Measurements from ENCODE around the gene PPP2R3A.
"Not testable (repeated sequence)": the region's sequence is repeated elsewhere in the genome, so short reads cannot be mapped to it uniquely, and the experiment has no call there.

The PPP2R3A gene

DNA sequence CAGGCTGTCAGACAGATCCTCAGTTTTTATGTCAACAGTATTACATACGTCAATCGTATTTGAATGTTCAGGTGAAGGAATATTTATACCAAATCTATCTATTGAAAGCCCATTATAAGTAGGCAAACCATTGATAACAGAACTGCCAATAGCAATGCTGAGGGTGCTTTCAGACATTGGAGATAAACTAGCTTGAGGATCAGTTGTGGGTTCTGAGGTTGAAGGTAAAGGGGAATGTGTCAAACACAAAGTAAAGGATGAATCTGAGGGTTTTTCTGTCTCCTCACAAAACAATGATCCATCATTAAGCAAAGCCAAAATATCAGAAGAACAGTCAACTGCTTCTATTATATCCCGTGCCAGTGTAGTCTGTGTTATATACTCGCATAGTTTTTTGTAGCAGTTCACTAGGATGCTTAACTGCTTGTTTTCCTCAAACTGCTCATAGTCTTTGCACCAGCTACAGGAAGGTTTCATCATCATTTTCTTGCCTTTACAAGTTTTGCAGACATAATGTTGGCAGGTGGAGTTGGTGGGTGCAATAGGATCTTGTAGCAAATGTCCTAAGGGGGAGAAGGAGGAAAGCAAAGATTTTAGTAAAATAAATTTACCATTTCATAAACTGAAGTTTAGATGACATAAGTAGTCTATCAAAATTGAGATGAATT is 186.8 kb downstream of the PPP2R3A start:
- DNase-seq (ENCODE audit: low read depth in 2 of 2): no peak

- DNase-seq (ENCODE audit: low read depth in 2 of 2): no peak
Measured at GRCh38 chr3:136152963-136153362, 187.4 kb downstream of the PPP2R3A start.

- DNase-seq (ENCODE audit: low read depth in 2 of 2): no peak
Measured at GRCh38 chr3:136161516-136161915, 196.0 kb downstream of the PPP2R3A start.

DNA sequence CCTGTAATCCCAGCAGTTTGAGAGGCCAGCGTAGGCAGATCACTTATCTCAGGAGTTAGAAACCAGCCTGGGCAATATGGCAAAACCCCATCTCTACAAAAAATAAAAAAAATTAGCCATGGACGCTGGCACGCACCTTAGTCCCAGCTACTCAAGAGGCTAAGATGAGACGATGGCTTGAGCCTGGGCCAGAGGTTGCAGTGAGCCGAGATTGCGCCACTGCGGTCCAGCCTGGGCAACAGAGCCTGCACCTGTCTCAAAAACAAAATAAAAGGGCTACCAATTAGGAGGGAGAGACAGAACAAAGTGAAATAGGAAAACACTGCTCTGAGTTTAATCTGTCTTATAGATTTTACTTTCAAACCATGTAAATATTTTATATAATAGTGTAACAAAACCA is 196.8 kb downstream of the PPP2R3A start:
- DNase-seq (ENCODE audit: low read depth in 2 of 2): no peak

DNA sequence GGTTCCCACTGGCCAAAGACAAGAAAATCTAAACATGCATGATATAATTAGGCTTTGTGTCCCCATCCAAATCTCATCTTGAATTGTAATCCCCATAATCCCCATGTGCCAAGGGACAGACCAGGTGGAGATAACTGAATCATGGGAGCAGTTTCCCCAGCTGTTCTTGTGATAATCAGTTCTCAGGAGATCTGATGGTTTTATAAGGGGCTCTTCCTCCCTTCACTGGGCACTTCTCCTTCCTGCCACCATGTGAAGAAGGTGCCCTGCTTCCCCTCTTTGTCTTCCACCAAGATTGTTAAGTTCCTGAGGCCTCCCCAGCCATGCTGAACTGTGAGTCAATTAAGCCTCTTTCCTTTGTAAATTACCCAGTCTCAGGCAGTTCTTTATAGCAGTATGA is 198.1 kb downstream of the PPP2R3A start:
- not testable (repeated sequence) for DNase-seq (ENCODE audit: low read depth in 2 of 2)

- DNase-seq (ENCODE audit: low read depth in 2 of 2): no peak
Measured at GRCh38 chr3:136166507-136166906, 201.0 kb downstream of the PPP2R3A start.

- DNase-seq (ENCODE audit: low read depth in 2 of 2): not testable (repeated sequence)
Measured at GRCh38 chr3:136168236-136168635, 202.7 kb downstream of the PPP2R3A start.

DNA sequence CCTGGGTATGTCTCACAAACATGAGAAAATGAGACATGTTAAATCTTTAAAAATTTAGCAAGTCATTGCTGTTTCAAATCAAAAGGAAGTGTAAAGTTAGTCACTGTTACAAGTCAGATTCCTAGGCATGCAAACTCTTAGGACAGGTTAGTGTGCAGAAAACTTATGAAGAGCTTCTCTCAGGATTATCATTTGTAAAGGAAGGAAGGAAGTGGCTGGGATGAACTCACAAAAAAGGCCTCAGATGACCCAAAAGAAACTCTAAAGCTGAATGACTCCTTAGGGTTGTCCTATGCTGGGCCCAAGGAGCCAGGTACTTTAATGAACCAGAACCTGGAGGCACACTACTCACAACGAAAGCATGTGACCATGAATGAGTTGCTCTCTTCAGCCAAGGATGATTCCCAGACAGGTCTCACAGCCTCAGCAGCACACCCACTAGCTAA is 205.6 kb downstream of the PPP2R3A start:
- no peak for DNase-seq (ENCODE audit: low read depth in 2 of 2)

DNA sequence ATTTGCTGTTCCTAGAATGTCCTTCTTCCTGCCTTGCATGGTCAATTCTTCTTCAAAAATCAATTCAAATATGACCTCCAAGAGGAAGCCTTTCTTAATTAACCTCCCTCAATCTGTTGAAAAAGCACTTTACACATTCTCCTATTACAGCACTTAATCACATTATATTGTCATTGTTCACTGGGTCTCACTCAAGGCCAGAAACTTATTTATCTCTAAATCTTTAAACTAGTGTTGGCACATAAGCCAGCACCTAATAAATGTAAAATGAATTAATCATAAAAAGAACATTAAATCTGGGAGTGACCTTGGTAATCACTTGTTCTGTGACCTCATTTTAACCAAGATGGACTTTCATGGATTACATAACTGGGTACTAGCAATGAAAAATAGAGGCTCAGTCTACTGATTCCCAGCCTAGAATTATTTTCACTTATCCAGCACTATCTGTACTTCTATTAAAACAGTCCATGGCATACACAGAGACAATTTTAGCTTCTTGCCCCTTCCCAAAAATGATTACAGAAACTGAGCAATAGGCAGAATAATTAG is 208.5 kb downstream of the PPP2R3A start:
- no peak for DNase-seq (ENCODE audit: low read depth in 2 of 2)

DNA sequence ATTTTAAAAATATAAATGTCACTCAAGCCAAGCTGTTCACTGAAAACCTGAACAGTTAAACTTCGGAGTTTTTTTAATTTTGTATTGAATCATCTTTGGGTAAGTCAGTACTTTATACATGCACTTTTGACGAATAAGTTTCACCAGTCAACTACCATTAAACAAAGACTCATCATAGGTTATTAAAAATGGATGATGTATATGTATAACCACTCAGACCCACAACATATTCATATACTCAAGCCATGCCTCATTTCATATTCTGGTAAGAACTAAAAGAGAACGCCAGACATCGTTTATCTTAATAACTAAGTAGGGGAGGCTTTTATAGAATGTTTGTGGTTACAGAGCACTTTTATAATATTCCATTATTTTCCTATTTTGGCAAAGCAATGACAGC is 212.3 kb downstream of the PPP2R3A start:
- no peak for DNase-seq (ENCODE audit: low read depth in 2 of 2)

DNA sequence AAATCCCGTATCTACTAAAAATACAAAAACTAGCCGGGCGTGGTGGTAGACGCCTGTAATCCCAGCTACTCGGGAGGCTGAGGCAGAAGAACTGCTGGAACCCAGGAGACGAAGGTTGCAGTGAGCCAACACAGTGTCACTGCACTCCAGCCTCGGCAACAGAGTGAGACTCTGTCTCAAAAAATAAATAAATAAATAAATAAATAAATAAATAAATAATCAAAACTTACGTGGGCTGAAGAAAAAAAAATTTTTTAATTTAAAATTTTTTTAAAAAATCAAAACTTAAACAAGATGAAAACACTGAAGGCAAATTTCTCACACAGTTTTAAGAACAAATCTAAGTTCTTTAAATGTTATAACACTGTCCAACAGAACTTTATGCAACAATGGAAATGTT is 216.2 kb downstream of the PPP2R3A start:
- no peak for DNase-seq (ENCODE audit: low read depth in 2 of 2)

GRCh38 chr3:136184703-136185102 is 219.2 kb downstream of the PPP2R3A start:
- DNase-seq (ENCODE audit: low read depth in 2 of 2): no peak

DNA sequence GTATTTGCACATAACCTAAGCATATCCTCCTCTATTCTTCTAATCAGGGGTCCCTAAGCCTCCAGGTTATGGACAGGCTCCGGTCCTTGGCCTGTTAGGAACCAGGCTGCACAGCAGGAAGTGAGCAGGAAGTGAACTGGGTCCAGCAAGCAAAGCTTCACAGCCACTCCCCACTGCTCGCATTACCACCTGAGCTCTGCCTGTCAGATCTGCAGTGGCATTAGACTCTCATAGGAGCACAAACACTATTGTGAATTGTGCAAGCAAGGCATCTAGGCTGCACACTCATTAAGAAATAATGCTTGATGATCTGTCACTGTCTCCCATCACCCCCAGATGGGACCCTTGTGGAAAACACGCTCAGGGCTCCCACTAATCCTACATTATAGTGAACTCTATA is 220.8 kb downstream of the PPP2R3A start:
- DNase-seq (ENCODE audit: low read depth in 2 of 2): no peak

DNA sequence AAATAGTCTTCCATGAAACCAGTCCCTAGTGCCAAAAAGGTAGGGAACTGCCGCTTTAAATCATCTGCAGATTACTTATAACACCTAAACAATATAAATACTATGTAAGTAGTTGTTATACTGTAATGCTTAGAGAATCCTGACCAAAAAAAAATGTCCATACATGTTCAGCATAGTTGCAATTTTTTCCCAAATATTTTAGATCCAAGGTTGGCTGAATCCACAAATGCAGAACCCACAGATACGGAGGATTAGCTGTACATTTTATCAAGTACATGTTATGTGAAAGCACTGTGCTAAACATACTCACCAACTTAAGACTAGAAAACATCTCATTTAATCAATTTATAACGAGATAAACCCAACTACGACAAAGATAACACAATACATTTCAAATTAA is 221.3 kb downstream of the PPP2R3A start:
- DNase-seq (ENCODE audit: low read depth in 2 of 2): no peak

DNA sequence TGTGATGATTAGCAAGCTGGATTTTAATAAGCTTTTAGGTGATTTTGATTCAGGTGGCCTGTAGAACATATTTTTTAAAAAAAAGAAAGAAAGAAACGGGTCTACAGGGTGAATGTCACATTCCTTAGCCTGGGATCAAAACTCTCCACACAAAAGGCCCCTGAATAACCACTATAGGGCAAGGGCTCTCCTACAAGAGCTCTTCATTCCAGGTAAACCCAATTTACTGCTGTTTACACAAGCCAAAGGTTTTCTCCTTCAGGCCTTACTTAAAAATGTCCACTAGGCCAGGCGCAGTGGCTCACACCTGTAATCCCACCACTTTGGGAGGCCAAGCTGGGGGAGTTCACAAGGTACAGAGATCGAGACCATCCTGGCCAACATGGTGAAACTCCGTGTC is 222.3 kb downstream of the PPP2R3A start:
- no peak for DNase-seq (ENCODE audit: low read depth in 2 of 2)

DNA sequence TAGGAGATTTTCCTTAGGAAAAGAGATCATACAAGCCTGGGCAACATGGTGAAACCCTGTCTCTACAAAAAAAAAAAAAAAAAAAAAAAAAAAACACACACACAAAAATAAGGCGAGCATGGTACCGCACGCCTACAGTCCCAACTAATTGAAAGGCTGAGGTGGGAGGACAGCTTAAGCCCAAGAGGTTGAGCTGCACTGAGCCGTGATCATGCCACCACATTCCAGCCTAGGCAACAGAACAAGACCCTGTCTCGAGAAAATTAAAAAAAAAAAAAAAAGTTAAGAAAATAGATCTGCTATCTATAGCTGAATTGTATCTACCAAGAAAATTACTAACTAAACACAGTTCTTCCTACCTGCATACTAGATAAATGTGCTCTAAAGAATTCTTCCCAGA is 223.5 kb downstream of the PPP2R3A start:
- no peak for DNase-seq (ENCODE audit: low read depth in 2 of 2)

DNA sequence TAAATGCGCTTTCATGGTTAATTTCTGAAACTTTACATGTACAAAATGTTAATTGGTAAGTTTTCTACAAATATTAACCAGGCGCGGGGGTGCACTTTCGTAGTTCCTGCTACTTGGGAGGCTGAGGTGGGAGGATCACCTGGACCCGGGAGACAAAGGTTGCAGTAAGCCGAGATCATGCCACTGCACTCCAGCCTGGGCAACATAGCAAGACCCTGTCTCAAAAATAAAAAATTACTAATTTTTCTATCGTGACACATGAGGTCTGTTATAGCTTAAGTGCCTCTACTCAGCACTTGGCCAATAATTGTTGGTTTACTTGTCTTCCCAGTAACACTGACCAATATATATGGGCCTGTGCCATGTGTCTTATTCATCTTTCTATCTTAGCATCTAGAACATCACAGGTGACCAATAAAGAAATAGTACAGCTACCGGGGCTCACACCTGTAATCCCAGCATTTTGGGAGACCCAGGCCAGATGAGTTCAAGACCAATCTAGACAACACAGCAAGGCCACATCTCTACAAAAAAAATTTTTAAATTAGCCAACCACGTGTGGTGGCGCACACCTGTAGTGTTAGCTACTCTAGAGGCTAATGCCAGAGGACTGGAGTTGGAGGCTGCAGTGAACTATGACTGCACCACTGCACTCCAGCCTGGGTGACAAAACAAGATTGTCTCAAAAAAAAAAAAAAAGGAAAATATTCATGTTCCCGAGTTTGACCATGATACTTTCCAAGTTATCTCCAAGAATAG is 224.5 kb downstream of the PPP2R3A start:
- DNase-seq (ENCODE audit: low read depth in 2 of 2): no peak

DNA sequence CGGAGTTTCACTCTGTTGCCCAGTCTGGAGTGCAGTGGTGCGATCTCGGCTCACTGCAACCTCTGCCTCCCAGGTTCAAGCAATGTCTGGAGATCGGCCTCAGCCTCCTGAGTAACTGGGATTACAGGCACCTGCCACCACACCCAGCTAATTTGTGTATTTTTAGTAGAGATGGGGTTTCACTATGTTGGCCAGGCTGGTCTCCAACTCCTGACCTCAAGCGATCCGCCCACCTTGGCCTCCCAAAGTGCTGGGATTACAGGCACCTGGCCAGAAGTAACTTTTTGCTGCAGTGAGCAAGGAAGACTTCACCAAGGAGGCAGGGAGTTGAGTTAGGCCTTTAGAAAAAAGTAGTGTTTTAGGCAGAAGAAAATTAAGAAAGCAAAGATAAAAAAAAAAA is 226.7 kb downstream of the PPP2R3A start:
- DNase-seq (ENCODE audit: low read depth in 2 of 2): not testable (repeated sequence)

GRCh38 chr3:136192831-136193230 is 227.3 kb downstream of the PPP2R3A start:
- no peak for DNase-seq (ENCODE audit: low read depth in 2 of 2)

GRCh38 chr3:136193278-136194054 is 227.9 kb downstream of the PPP2R3A start:
- DNase-seq (ENCODE audit: low read depth in 2 of 2): no peak

GRCh38 chr3:136194409-136195257 is 229.1 kb downstream of the PPP2R3A start:
- DNase-seq (ENCODE audit: low read depth in 2 of 2): peak; percentile 37 to 50

All from stimulated activated CD4-positive, alpha-beta T cell treated with anti-CD3 and anti-CD28 coated beads, Interleukin-12 subunit alpha, Interleukin-12 subunit beta, amount 100 ng/mL, for 24 hours (primary cell).